ENCODE results near the gene TINCR.

Gene TINCR

GRCh38 chr19:5587661-5588060 is 19.9 kb upstream of the TINCR start:
- Histone ChIP-seq H3K4me3 (replicated peaks; ENCODE audit: low read depth, low read length) (no peak overlapping the region), H3K36me3 (ENCODE audit: control insufficient read depth, insufficient read depth, low read length) (peaks cover 35% of the 10 kb centered on the region), H3K27me3 (replicated peaks; ENCODE audit: control insufficient read depth, insufficient read depth, low read length) (no peaks in the 10 kb centered on the region)
- DNase-seq (ENCODE audit: extremely low read depth, insufficient read length) = no peak
- no peak for TF ChIP-seq CTCF (IDR thresholded peaks at IDR 0.05; ENCODE audit: insufficient read depth, low read length, poor library complexity, severe bottlenecking)

DNA sequence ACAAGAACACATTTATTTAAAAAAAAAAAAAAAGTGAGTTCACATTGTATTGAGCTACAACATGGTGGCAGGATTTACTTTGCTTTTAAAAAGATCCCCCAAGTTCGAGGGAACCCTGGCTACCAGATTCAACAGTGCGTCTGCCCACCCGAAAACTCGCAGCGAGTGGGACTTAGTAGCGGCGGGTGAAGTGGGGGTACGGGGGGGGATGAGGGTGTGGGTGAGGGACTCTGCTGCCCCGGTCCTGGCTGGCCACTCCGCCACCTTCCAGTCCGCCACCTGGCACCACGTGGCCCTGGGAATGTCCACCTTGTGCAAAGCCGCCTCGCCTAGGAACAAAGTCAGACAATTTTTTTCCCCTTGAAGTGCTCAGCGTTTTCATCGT is 19.3 kb upstream of the TINCR start:
- TF ChIP-seq CTCF (IDR thresholded peaks at IDR 0.05; ENCODE audit: insufficient read depth, low read length, poor library complexity, severe bottlenecking) = no peak
- no peak overlapping the region for H3K4me3 ChIP-seq (replicated peaks; ENCODE audit: low read depth, low read length)
- H3K27me3 ChIP-seq (replicated peaks; ENCODE audit: control insufficient read depth, insufficient read depth, low read length) = no peaks in the 10 kb centered on the region
- DNase-seq (ENCODE audit: extremely low read depth, insufficient read length) = no peak
- H3K36me3 ChIP-seq (ENCODE audit: control insufficient read depth, insufficient read depth, low read length) = peaks cover 33% of the 10 kb centered on the region

GRCh38 chr19:5586300-5587070 is 18.7 kb upstream of the TINCR start:
- Histone ChIP-seq H3K4me3 (replicated peaks; ENCODE audit: low read depth, low read length) (no peak overlapping the region), H3K36me3 (ENCODE audit: control insufficient read depth, insufficient read depth, low read length) (peaks cover 28% of the 10 kb centered on the region), H3K27me3 (replicated peaks; ENCODE audit: control insufficient read depth, insufficient read depth, low read length) (no peaks in the 10 kb centered on the region)
- DNase-seq (ENCODE audit: extremely low read depth, insufficient read length) = no peak
- TF ChIP-seq CTCF (IDR thresholded peaks at IDR 0.05; ENCODE audit: insufficient read depth, low read length, poor library complexity, severe bottlenecking) = no peak

DNA sequence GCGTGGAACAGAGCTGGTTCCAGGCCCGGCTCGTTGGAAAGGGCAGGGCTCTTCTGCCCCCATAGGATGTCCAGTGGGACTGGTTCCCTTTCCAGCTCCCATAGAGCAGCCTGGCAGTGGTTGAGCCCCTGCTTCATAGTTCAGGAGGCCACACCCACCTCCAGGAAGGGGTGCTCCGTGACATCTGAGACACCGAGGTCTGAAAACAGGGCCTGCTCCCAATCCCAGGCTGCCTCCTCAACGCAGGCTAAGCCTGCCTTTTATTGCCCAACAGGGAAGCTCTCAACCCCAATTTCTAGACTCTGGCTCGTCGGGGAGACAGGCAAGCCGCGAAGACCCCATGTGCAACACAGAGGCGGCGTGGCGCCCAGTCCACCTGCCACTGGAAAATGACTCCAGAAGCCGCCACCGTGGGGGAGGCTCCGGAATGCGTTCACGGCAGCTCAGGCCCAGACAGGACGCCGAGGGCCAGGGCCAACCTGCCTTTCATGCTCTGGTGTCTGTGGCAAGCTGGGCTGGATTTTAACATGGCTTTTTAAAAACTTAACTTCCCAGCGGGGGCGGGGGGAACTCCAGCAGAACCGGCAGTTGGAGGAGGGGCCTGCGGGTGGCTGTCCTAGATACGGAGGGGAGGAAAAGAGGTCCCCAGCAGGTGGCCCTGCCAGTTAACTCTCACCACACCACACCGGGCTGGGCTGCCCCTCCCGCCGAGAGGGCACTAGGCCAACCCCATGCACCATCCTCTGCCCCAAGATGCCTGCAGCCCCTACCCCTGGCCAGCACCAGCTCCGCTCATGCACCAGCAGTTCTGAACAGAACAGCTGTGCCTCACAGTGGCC is 17.9 kb upstream of the TINCR start:
- no peak for DNase-seq (ENCODE audit: extremely low read depth, insufficient read length)
- TF ChIP-seq CTCF (IDR thresholded peaks at IDR 0.05; ENCODE audit: insufficient read depth, low read length, poor library complexity, severe bottlenecking) = no peak
- no peaks in the 10 kb centered on the region for H3K27me3 ChIP-seq (replicated peaks; ENCODE audit: control insufficient read depth, insufficient read depth, low read length)
- H3K36me3 ChIP-seq (ENCODE audit: control insufficient read depth, insufficient read depth, low read length) = peaks cover 25% of the 10 kb centered on the region
- no peak overlapping the region for H3K4me3 ChIP-seq (replicated peaks; ENCODE audit: low read depth, low read length)

DNA sequence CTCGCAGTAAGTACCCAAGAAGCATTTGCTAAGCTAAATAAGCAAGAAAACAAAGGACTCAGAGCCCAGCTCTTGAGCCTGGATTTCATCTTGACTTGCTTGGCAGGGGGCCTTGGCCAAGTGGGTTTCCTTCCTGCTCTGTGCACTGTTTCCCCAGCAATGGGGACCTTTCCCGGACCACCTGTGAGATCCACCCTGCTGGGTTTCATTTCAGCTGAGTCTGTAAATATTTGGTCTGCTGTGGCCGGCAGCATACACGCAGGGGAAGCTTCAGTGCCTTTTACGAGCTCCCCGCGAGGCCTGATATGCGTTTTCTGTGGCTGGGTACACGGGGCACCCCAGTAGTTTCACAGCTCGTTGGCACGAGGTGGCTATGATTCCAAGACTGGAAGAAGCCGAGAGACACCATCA is 12.4 kb upstream of the TINCR start:
- TF ChIP-seq CTCF (IDR thresholded peaks at IDR 0.05; ENCODE audit: insufficient read depth, low read length, poor library complexity, severe bottlenecking) = no peak
- Histone ChIP-seq H3K27me3 (replicated peaks; ENCODE audit: control insufficient read depth, insufficient read depth, low read length) (no peaks in the 10 kb centered on the region), H3K36me3 (ENCODE audit: control insufficient read depth, insufficient read depth, low read length) (peaks cover 1% of the 10 kb centered on the region; the same call in 1 of the 2 replicates), H3K4me3 (replicated peaks; ENCODE audit: low read depth, low read length) (no peak overlapping the region)
- DNase-seq (ENCODE audit: extremely low read depth, insufficient read length) = no peak

Measured in GM06990 (cell line).